ENCODE results near the gene GNA14.

GRCh38 chr9:77521091-77521490 lies 127.0 kb downstream of the GNA14 start:
- TF ChIP-seq CTCF (IDR thresholded peaks at IDR 0.05; ENCODE audit: low read depth, low read length) (no peak), EZH2phosphoT487 (IDR thresholded peaks at IDR 0.05; ENCODE audit: low read depth) (no peak)
